Vagina (tissue), 2 donors: ENCODE measurements around the gene INPP5B.
A peak's percentile ranks its signal among the peaks of the same experiment; 100 is the strongest.
"Not testable (repeated sequence)": the region's sequence is repeated elsewhere in the genome, so short reads cannot be mapped to it uniquely, and the experiment has no call there.

Experiments
- CTCF ChIP-seq, 3 experiments: fragments of 450-650 bp in 2 of 3; fragments of 200-600 bp in 1 of 3; sonication (generic) in 1 of 3; IDR thresholded peaks; one replicate each; pipeline ENCODE4 v1.5.1; 2017 to 2019; ENCODE audit warnings: antibody characterized with exemption in 3 of 3, mild to moderate bottlenecking in 2 of 3, moderate library complexity in 2 of 3
- POLR2A ChIP-seq, 2 donors: fragments of 450-650 bp; IDR thresholded peaks; one replicate each; pipeline ENCODE4 v1.6.1; 2017; ENCODE audit warnings: antibody characterized with exemption in 2 of 2, mild to moderate bottlenecking in 2 of 2, moderate library complexity in 2 of 2

GRCh38 chr1:37975083-37975482 is 28.2 kb upstream of the INPP5B start:
- peak in 2 of 3 experiments; percentile 20 to 41 for TF ChIP-seq CTCF (IDR thresholded peaks at IDR 0.05)
- not testable (repeated sequence) for TF ChIP-seq POLR2A (IDR thresholded peaks at IDR 0.05)
